Activated naive CD4-positive, alpha-beta T cell treated with anti-CD3 and anti-CD28 coated beads, Interleukin-2, amount 50 U/mL, for 72 hours (primary cell): ENCODE data around the gene FASLG. TPM values are rescaled to one million over a fixed set of nuclear protein-coding genes. Genes with fewer than 3 reads are reported as not detected.
A peak's percentile ranks its signal among the peaks of the same experiment; 100 is the strongest.

Experiments used
- ATAC-seq, 2 donors: fragments of 150-1000 bp; cut with Tn5 transposase; 2 replicates each; pipeline ENCODE4 v1.10.0; 2021; ENCODE audit warnings: mild to moderate bottlenecking in 2 of 2, moderate library complexity in 2 of 2
- DNase-seq, 2 donors: peaks; one replicate each; pipeline ENCODE4 v3.0.0; 2021 to 2022; ENCODE audit warnings: low spot score in 2 of 2
- H3K27ac Mint-ChIP-seq, 2 donors: one replicate each; pipeline ENCODE4 v1.8.0; 2022; ENCODE audit warnings: mild to moderate bottlenecking in 2 of 2, mixed read lengths in 2 of 2
- H3K36me3 Mint-ChIP-seq, 2 donors: one replicate each; pipeline ENCODE4 v1.8.0; 2022; ENCODE audit warnings: mixed read lengths in 2 of 2
- H3K9me3 Mint-ChIP-seq, 2 donors: one replicate each; pipeline ENCODE4 v1.8.0; 2022; ENCODE audit warnings: mixed read lengths in 2 of 2
- total RNA-seq, 2 donors: library from RNA; stranded (reverse); gene quantifications; one replicate each; pipeline ENCODE4 v1.2.3, GENCODE V29; 2022

Gene FASLG
- total RNA-seq, 2 donors from 2014 or later, result 3.7 to 7.2 TPM

DNA sequence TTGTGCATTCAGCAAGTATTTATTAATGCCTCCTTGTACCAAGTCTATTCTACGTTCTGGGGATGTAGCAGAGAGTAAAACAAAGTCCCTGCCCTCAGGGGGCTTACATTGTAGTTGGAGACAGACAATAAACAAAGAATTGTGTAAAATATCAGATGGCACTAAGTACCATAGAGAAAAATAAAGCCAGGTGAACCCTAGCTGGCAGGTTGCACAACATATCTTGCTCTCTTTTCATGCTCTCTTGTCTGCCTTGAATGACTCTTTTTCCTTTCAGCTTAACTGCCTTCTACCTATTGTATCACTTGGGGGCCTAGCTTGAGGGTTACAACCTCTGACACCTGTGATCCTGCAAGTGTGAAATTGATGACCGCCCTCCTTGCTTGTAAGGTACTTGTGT lies 20.7 kb upstream of the FASLG start:
- peak in 1 of 2 donors; percentile 7 for ATAC-seq
- no peak for DNase-seq
- H3K27ac Mint-ChIP-seq, result peak overlapping the region; percentile 97 to 99
- peaks cover 11 to 18% of the 10 kb centered on the region in 2 donors for H3K9me3 Mint-ChIP-seq
- H3K36me3 Mint-ChIP-seq, result peaks cover 11 to 21% of the 10 kb centered on the region in 2 donors

DNA sequence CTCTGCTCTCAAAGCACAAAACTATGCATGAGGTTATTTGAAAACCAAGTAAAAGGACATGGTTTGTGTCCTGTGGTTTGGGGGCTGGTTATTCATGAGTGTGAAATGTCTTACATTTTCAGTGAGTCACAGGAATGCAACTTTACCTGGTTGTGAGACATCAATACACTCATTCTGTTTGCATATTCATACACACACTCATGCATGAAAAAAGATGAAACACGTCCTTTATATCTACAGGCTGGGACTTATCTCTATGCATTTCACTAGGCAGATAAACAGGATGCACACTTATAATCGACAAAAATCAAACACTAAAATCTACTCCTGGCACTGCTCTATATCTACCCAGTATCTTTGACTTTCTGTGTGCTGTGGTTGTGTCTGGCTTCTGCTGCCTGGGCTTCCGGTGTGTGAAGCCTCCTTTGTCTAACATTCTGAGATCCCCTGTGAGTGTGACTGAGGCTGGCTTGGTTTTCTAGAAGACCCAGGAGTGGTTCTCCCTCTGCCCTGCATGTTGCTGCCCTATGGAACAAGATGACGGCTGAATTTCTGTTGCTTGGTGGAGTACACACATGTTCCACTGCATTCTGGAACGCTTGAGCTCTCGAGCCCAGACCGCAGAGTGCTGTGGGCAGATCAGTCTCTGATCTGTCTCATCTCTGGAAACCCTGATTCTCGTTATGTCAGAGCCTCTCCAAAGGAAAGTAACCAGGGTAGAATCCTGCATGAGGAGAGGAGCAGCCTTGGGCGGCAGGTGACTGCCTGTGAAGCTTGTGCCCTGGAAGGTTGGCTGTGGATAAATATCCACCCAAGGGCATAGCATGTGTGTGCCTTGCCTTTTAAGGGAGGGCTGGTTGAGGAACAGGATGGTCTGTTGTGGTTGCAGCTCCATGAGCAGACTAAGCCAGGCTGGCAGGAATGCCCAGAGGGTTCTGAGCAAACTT lies 19.7 kb upstream of the FASLG start:
- peak; percentile 74 to 88 for DNase-seq
- Mint-ChIP-seq H3K36me3 (peaks cover 11 to 21% of the 10 kb centered on the region in 2 donors), H3K27ac (peak overlapping the region; percentile 97 to 99), H3K9me3 (peaks cover 11 to 18% of the 10 kb centered on the region in 2 donors)
- peak; percentile 86 to 87 for ATAC-seq

DNA sequence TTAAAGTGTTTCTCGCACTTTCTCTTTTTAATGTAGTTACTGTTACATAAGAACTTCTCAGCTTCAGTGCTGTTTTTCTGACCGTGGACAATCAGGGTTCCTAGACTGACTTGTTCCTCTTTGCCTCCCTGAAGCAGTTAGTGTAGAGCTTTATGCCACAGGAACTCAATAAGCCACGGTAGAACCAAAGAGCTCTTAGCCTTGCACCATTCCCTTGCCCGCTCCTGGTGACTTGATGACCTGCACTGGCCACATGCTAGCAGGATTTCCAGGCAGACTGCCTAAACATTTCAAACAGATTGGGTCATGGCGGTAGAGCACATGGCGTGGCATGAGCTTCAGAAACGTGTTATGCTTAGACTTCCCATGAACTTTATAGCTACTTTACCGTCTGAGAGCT lies 18.8 kb upstream of the FASLG start:
- DNase-seq (no peak), ATAC-seq (no peak)
- Mint-ChIP-seq H3K9me3 (peaks cover 11 to 18% of the 10 kb centered on the region in 2 donors), H3K27ac (peak overlapping the region in 1 of 2 donors; percentile 97), H3K36me3 (peaks cover 17 to 23% of the 10 kb centered on the region in 2 donors)

DNA sequence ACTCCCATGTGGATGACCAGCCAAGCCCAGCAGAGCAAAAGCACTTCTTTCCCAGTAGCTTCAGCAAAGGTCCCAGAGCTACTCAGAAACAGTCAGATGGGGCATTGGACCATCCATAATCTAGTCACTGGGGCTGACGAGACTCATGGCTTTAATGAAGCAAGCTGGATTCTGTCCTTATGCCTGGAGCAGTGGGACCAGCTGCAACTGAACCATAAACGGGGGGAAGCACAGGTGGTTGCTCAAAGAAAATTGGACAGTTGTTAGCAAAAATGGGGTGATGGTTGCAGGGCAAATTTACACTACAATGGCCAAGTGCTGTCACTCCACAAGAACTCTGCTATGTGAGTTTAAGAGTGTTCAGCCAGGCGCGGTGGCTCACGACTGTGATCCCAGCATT lies 17.4 kb upstream of the FASLG start:
- Mint-ChIP-seq H3K27ac (no peak overlapping the region), H3K36me3 (peaks cover 21 to 23% of the 10 kb centered on the region in 2 donors), H3K9me3 (peaks cover 9 to 16% of the 10 kb centered on the region in 2 donors)
- DNase-seq (no peak), ATAC-seq (no peak)

DNA sequence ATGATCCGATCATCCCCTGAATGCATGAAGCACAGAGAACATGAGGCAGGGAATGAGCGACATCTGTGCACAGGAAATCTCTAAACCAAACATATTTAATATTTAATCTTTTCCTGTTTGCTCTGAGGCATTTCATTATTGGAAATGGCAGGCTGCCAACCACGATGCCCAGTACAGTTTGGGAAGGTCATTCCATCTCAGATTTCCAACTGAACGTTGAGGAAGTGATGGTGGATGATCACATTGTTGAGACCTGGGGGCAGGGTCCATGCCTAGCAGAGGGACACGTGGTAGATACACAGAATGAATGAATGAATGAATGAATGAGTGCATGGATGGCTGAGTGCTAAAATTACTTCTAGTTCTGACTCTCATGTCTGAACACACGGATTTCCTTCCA lies 15.9 kb upstream of the FASLG start:
- DNase-seq (no peak), ATAC-seq (no peak)
- peaks cover 0 to 4% of the 10 kb centered on the region in 2 donors for H3K9me3 Mint-ChIP-seq
- H3K36me3 Mint-ChIP-seq, result peaks cover 11% of the 10 kb centered on the region in 2 donors
- no peak overlapping the region for H3K27ac Mint-ChIP-seq

DNA sequence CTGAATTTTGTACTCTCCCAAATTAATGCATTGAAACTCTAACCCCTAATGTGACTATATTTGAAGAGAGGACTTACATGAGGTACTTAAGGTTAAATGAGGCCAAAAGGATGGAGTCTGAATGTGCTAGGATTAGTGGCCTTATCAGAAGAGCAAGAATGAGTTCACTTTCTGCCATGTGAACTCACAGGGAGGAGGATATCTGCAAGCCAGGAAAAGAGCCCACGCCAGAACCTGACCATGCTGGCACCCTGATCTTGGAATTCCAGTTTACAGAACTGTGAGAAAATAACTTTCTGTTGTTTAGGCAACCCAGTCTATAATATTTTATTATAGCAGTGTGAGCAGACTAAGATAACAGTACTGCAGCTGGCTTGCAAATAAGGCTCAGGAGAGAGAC lies 12.2 kb upstream of the FASLG start:
- no peak for DNase-seq
- Mint-ChIP-seq H3K27ac (no peak overlapping the region), H3K9me3 (no peaks in the 10 kb centered on the region), H3K36me3 (peaks cover 6 to 15% of the 10 kb centered on the region in 2 donors)
- no peak for ATAC-seq

DNA sequence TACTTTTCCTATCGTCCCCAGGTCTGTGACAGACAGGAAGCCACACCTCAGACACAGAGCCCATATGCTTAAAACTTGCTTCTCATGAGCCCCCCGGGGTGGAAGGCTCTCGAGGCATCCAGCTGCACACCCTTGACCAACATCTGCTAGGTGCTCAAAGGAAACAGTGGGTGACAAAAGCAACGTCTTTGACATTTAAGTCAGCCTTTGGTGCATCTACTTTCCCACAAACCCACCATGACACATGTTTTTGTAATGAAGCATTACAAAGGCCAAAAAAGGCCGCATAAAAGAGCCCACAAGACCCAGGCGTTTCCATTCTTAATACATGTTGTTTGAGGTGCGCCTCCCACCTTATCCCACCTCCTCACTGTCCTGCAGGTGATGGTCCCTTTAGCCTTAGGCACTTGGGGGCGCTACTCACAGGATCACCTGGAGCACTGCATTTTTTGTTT lies 11.8 kb upstream of the FASLG start:
- H3K9me3 Mint-ChIP-seq, result no peaks in the 10 kb centered on the region
- H3K36me3 Mint-ChIP-seq, result peaks cover 6 to 15% of the 10 kb centered on the region in 2 donors
- DNase-seq (peak; percentile 53 to 64), ATAC-seq (peak; percentile 81 to 84)
- H3K27ac Mint-ChIP-seq, result no peak overlapping the region

DNA sequence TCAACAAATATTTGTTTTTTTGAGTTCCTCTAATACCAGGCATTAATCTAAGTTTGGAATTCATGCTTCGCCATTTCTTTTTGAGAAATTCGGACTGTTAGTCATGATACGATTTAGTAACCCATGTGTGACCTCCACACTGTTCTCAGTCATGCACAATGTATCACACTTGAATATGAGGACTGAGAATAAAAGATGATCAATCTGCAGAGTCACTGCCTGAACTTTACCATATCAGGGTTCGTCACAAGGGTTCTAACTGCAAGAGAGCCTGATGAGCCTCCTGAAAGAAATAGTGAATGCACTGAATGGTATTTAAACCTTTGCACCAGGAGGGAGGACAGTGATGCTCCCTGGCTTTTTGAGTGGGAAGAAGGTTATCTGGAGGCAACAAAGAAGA lies 10.9 kb upstream of the FASLG start:
- DNase-seq (no peak), ATAC-seq (peak; percentile 15 to 20)
- Mint-ChIP-seq H3K36me3 (peaks cover 6 to 15% of the 10 kb centered on the region in 2 donors), H3K27ac (no peak overlapping the region), H3K9me3 (no peaks in the 10 kb centered on the region)

DNA sequence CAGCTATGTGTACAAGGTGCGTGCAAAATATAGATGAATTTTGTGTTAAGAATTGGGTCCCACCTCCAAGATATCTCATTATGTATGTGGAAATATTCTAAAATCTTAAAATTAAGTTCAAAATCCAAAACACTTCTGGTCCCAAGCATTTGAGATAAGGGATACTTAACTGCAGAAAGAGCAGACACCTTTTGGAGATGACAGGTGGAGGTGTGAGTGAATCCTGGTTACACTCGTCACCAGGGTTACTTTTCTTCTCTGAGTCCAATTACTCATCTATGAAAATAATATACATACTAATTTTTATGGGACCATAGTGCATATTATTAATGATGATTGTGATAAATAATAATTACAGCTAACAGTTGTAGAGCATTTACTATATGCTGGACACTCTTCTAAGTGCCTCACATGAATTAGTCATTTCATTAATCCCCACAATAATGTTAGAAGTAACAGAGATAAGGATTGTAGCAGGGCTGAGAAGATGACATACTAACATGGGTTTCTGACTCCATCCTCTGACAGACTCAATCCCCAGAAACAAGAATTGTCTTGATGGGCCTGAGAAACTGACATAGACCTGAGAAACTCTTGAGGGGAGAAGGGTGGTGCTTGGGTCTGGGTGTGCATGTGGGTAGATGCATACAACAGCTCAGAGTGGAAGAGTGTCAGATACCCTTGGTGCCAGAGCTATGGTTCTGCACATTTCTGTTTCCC lies 8.3 kb upstream of the FASLG start:
- Mint-ChIP-seq H3K27ac (no peak overlapping the region), H3K36me3 (peaks cover 0 to 5% of the 10 kb centered on the region in 2 donors), H3K9me3 (peaks cover 0 to 4% of the 10 kb centered on the region in 2 donors)
- DNase-seq, result no peak
- peak; percentile 30 to 52 for ATAC-seq

DNA sequence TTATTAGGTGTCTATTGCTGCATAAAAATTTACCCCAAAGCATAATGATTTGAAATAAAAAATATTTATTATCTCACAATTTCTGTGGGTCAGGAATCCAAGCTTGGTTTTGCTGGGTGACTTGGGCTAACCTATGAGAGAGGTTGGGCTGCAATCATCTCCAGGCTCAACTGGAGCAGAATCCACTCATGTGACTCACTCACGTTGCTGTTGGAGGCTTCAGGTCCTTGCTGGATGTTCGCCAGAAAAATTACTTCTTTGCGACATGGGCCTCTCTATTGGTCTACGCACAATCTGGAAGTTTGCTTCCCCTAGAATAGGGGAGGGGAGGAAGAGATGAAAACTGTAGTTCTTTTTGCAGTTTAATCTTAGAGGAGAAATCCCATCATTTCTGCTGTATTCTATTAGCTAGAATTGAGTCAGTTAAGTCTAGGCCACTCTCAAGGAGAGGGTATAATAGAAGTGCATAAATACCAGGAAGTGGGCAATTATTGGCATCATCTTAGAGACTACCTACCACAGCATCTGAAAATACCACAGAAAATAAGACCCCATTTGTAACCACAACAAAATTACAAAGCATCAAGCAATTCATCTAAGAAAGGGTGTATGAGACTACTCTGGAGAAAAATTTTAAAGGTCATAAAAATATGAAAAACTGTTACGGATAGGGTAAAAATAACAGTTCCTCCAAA lies 5.7 kb upstream of the FASLG start:
- peaks cover 0 to 4% of the 10 kb centered on the region in 2 donors for H3K9me3 Mint-ChIP-seq
- DNase-seq, result no peak
- ATAC-seq, result no peak
- no peak overlapping the region for H3K27ac Mint-ChIP-seq
- peaks cover 0 to 2% of the 10 kb centered on the region in 2 donors for H3K36me3 Mint-ChIP-seq

DNA sequence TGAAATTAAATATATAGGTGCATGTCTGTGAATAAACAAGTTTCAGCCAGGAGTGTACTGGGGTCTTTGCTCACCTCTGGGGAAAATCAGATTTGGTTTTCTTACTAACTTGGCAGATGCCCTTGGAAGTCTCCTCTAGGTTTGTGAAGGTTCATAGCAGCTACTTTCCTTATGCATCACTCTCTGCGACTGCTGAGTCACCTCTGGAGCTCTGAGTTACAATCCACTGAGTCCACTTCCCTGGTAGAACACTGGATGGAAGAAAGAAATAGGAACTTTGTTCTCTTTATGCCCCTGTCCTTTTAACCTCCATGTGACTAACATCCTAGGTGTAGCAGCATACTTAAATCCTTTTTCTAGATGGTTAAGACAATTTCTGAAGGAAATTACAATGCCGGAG lies 4.4 kb upstream of the FASLG start:
- DNase-seq (peak in 1 of 2 donors; percentile 26), ATAC-seq (peak; percentile 42 to 57)
- no peak overlapping the region for H3K27ac Mint-ChIP-seq

DNA sequence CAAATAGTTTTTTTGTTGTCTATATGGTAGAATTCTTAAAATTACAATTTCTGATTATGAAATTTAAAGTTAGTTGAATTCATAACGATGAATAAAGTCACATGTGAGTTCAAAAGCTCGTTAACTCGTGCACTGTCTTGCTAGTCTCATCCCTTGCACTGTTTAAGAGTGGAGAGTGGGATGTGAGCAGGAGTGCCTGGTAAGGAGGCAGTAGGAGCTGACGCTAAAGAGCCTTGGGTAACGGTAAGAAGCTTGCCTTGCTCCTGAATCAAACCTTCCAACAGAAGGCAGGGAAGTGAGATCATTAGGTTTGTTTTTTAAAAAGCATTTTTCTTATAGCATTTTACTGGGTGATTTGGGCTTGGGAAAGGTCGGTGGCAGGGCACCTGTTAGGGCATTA lies 2.3 kb upstream of the FASLG start:
- ATAC-seq, result no peak
- Mint-ChIP-seq H3K36me3 (peaks cover 14 to 15% of the 10 kb centered on the region in 2 donors), H3K9me3 (peaks cover 0 to 4% of the 10 kb centered on the region in 2 donors), H3K27ac (no peak overlapping the region)
- no peak for DNase-seq

More for the DNA sequence above, 4.4 kb upstream of the FASLG start:
- Mint-ChIP-seq H3K36me3 (no peaks in the 10 kb centered on the region), H3K9me3 (peaks cover 0 to 4% of the 10 kb centered on the region in 2 donors)

DNA sequence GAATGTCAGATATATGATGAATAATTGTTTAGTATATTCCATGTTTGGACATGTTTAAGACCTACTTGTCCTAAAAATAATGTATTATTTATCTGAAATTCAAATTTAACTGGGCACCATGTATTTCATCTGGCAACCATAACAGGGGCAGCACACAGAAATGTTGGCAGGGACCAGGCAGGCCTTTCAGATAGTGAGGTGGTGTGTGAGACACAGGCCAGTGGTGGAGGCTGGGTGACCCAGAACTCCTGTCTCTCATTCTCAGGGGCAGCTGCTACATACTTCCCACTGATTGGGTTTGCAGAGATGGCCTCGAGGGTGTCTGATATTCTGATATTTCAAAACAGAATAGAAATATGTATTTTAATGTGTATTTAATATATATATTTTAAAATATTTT lies 1.3 kb upstream of the FASLG start:
- peaks cover 14 to 15% of the 10 kb centered on the region in 2 donors for H3K36me3 Mint-ChIP-seq
- peaks cover 0 to 4% of the 10 kb centered on the region in 2 donors for H3K9me3 Mint-ChIP-seq
- no peak for DNase-seq
- H3K27ac Mint-ChIP-seq, result no peak overlapping the region
- no peak for ATAC-seq

DNA sequence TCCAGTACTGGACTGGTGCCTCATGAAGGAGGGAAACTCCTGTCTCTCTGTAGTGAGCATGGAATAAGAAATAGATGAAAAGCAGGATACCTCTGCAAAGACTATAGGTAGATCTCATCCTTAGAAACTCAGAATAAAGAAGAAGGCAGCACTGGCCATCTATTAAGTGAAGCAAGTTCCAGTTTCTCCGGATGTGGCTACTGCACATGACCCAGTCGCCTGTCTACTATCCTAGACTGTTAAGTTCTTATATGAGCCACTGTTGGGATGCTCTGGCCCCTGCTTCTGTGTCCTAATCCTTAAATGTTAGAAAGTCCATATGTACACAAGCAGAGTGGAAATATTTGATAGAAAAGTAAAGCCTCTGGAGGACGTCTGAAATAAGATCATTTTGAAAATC lies 2.2 kb downstream of the FASLG start:
- Mint-ChIP-seq H3K27ac (peak overlapping the region in 1 of 2 donors; percentile 88), H3K9me3 (peaks cover 9 to 18% of the 10 kb centered on the region in 2 donors), H3K36me3 (peaks cover 41 to 44% of the 10 kb centered on the region in 2 donors)
- ATAC-seq (no peak), DNase-seq (no peak)

DNA sequence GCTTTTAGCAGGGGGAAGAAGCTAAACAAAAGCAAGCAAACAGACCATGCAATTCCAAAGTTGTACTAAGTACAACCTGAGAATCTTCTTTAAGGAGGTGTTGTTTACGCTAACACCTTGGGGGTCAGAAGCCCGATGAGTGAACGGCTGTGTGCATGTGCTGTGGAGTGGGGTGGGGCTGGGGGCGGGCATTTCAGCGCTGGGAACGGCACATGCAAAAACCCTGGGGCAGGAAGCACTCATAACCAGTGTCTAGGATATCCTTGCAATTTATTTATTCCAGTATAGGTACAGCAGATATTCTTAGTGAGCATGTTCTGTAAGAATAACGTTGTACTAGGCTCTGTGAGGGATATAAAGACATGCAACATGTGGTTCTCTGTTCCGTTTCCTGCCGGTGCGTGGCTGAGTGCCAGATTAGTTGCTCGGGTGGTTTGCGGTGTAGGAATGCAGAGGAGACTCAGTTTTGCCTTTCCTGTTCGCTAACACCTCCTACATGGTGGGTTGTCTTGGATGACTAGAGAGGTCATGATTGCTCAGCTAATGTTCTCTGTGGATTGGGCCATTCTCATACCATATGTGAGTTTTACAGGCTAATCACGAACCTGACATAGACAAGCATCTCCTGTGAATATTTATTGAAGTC lies 3.7 kb downstream of the FASLG start:
- H3K27ac Mint-ChIP-seq, result peak overlapping the region; percentile 84 to 92
- DNase-seq (peak; percentile 85 to 92), ATAC-seq (peak; percentile 89 to 93)
- H3K36me3 Mint-ChIP-seq, result peaks cover 50 to 51% of the 10 kb centered on the region in 2 donors
- H3K9me3 Mint-ChIP-seq, result peaks cover 9 to 19% of the 10 kb centered on the region in 2 donors

DNA sequence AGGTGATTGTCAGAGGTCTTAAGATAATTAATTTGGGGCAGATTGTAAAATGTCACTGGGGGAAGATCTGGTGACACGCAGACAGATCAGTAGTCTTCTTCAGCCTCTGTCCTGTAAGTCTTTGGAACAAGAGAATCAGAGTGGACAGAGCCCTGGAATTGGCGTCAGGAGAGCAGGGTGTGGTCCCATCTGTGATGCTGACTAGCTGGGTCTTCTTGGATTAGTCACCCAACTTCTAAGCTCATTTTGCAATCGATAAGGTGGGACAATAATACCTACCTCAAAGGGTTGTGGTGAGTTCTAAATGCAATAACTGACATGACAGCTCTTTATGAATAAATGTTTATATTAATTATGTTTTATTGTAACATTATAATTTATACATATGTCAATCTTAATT lies 4.8 kb downstream of the FASLG start:
- peaks cover 51 to 58% of the 10 kb centered on the region in 2 donors for H3K36me3 Mint-ChIP-seq
- ATAC-seq, result no peak
- H3K27ac Mint-ChIP-seq, result peak overlapping the region; percentile 46 to 84

More for the DNA sequence above, 4.8 kb downstream of the FASLG start:
- peaks cover 9 to 19% of the 10 kb centered on the region in 2 donors for H3K9me3 Mint-ChIP-seq
- no peak for DNase-seq
